SKM-1 treated with dmso at 0.1 percent for 144 hours (cell line): ENCODE data around the gene COX8C.
A peak's percentile ranks its signal among the peaks of the same experiment; 100 is the strongest.
"Not testable (repeated sequence)": the region's sequence is repeated elsewhere in the genome, so short reads cannot be mapped to it uniquely, and the experiment has no call there.

Experiments
- DNase-seq: peaks from one replicate; lab custom pipeline; 2025; ENCODE audit not compliant: unreplicated experiment; lab: John Stamatoyannopoulos, UW

COX8C gene

GRCh38 chr14:93320489-93320888 is 26.5 kb upstream of the COX8C start:
- no peak for DNase-seq

GRCh38 chr14:93322929-93323599 is 23.9 kb upstream of the COX8C start:
- no peak for DNase-seq

- DNase-seq = no peak
Measured at GRCh38 chr14:93323600-93324174, 23.3 kb upstream of the COX8C start.

- no peak for DNase-seq
Measured at GRCh38 chr14:93326196-93326595, 20.8 kb upstream of the COX8C start.

- no peak for DNase-seq
Measured at GRCh38 chr14:93328546-93328945, 18.4 kb upstream of the COX8C start.

- DNase-seq = no peak
Measured at GRCh38 chr14:93329965-93330608, 16.9 kb upstream of the COX8C start.

GRCh38 chr14:93330609-93331000 is 16.4 kb upstream of the COX8C start:
- DNase-seq = no peak

GRCh38 chr14:93331002-93331727 is 15.8 kb upstream of the COX8C start:
- DNase-seq = no peak

GRCh38 chr14:93331728-93332396 is 15.1 kb upstream of the COX8C start:
- DNase-seq = no peak

- no peak for DNase-seq
Measured at GRCh38 chr14:93332397-93332852, 14.6 kb upstream of the COX8C start.

GRCh38 chr14:93332853-93333630 is 13.9 kb upstream of the COX8C start, which contains the start of gene BTBD7:
TSS of gene BTBD7 (minus strand) at chr14:93333036. CDS start at chr14:93296051, 36,985 bp downstream.
- peak; percentile 75 for DNase-seq

- no peak for DNase-seq
Measured at GRCh38 chr14:93333631-93334103, 13.3 kb upstream of the COX8C start.

- no peak for DNase-seq
Measured at GRCh38 chr14:93337143-93337753, 9.7 kb upstream of the COX8C start.

GRCh38 chr14:93337884-93338283 is 9.1 kb upstream of the COX8C start:
- no peak for DNase-seq

GRCh38 chr14:93343266-93343665 is 3.7 kb upstream of the COX8C start:
- DNase-seq = peak; percentile 77

- DNase-seq = no peak
Measured at GRCh38 chr14:93343797-93344196, 3.2 kb upstream of the COX8C start.

- no peak for DNase-seq
Measured at GRCh38 chr14:93347850-93348249, 868 bp downstream of the COX8C start.

- no peak for DNase-seq
Measured at GRCh38 chr14:93348292-93348691, 1.3 kb downstream of the COX8C start.

GRCh38 chr14:93354873-93355272 is 7.9 kb downstream of the COX8C start:
- not testable (repeated sequence) for DNase-seq
